T-cell (primary cell): ENCODE results near the gene SPATS2L. TPM values are rescaled to one million over a fixed set of nuclear protein-coding genes. Genes with fewer than 3 reads are reported as not detected.

ENCODE experiments used
- ATAC-seq, 4 experiments: fragments of 200-7000 bp in 3 of 4; fragments of 150-1000 bp in 1 of 4; cut with Tn5 transposase; replicated peaks in 1 of 4; 1 replicate in 3 of 4; 2 replicates in 1 of 4; pipeline ENCODE4 v1.10.0; 2021; ENCODE audit warnings: moderate library complexity in 3 of 4, mild to moderate bottlenecking in 2 of 4, moderate number of reproducible peaks in 1 of 4
- CTCF ChIA-PET, 2 donors: fragments of 300-600 bp; sonication (Branson Sonifier 250); formaldehyde crosslinking; loops; one replicate each; lab custom pipeline; 2022; ENCODE audit warnings: antibody characterized with exemption in 2 of 2; lab: Charles Lee
- POLR2A ChIA-PET, 2 donors: fragments of 300-600 bp; sonication (Branson Sonifier 250); formaldehyde crosslinking; loops; one replicate each; lab custom pipeline; 2022; ENCODE audit warnings: antibody characterized with exemption in 2 of 2; lab: Charles Lee
- DNase-seq, 35 experiments: peaks; one replicate each; pipeline versions ENCODE4 v3.0.0 to v3.0.0-alpha.2; 2013 to 2023
- H3K27ac ChIP-seq: one replicate; pipeline ENCODE4 v1.5.1; 2013; ENCODE audit warnings: low read length
- H3K27me3 ChIP-seq, 2 experiments: replicated peaks in 1 of 2; 1 replicate in 1 of 2; 2 replicates in 1 of 2; pipeline versions ENCODE4 v1.6.1 to v1.7.0; 2013; ENCODE audit warnings: low read length in 1 of 2, mixed read lengths in 1 of 2; ENCODE audit not compliant: control insufficient read depth in 2 of 2, insufficient read depth in 2 of 2; ENCODE audit errors: extremely low read depth in 1 of 2
- H3K36me3 ChIP-seq, 2 donors: 1 replicate in 1 of 2; 2 replicates in 1 of 2; pipeline versions ENCODE4 v1.6.1 to v1.7.0; 2013; ENCODE audit warnings: low read length in 1 of 2; ENCODE audit not compliant: control insufficient read depth in 2 of 2, insufficient read depth in 1 of 2; ENCODE audit errors: extremely low read depth in 1 of 2
- H3K4me1 ChIP-seq, 2 experiments: 1 replicate in 1 of 2; 2 replicates in 1 of 2; pipeline versions ENCODE4 v1.6.1 to v1.7.0; 2013; ENCODE audit warnings: low read length in 2 of 2, mixed read lengths in 1 of 2; ENCODE audit not compliant: insufficient read depth in 2 of 2, control insufficient read depth in 1 of 2; ENCODE audit errors: extremely low read depth in 1 of 2
- H3K4me3 ChIP-seq, 2 donors: 1 replicate in 1 of 2; 2 replicates in 1 of 2; pipeline versions ENCODE4 v1.5.1 to v1.7.0; 2013; ENCODE audit warnings: mild to moderate bottlenecking in 2 of 2, low read length in 1 of 2, moderate library complexity in 1 of 2; ENCODE audit not compliant: control insufficient read depth in 1 of 2; ENCODE audit errors: extremely low read depth in 1 of 2
- H3K9me3 ChIP-seq: 2 replicates; pipeline ENCODE4 v1.7.0; 2013
- H3K27ac Mint-ChIP-seq, 2 donors: one replicate each; pipeline ENCODE4 v1.8.0; 2020 to 2021; ENCODE audit warnings: mild to moderate bottlenecking in 2 of 2, mixed read lengths in 2 of 2
- H3K27me3 Mint-ChIP-seq, 2 donors: one replicate each; pipeline ENCODE4 v1.8.0; 2021 to 2022; ENCODE audit warnings: mixed read lengths in 2 of 2
- H3K36me3 Mint-ChIP-seq: one replicate; pipeline ENCODE4 v1.8.0; 2021; ENCODE audit warnings: mixed read lengths
- H3K4me1 Mint-ChIP-seq, 3 donors: one replicate each; pipeline ENCODE4 v1.8.0; 2020 to 2022; ENCODE audit warnings: mixed read lengths in 3 of 3, mild to moderate bottlenecking in 1 of 3
- H3K4me3 Mint-ChIP-seq, 3 donors: one replicate each; pipeline ENCODE4 v1.8.0; 2020 to 2022; ENCODE audit warnings: mild to moderate bottlenecking in 3 of 3, mixed read lengths in 3 of 3, moderate library complexity in 3 of 3
- H3K9me3 Mint-ChIP-seq, 3 donors: one replicate each; pipeline ENCODE4 v1.8.0; 2020 to 2022; ENCODE audit warnings: mixed read lengths in 3 of 3
- WGBS: methylation state at CpG from one replicate; pipeline ENCODE4 v1.1.5; 2013; ENCODE audit warnings: missing lambda C conversion rate; ENCODE audit not compliant: insufficient coverage; 5-methylcytosine and 5-hydroxymethylcytosine counted together
- total RNA-seq, 35 experiments: library from RNA in 6 of 35; stranded (reverse) in 6 of 35; fragments of 120-200 nt in 1 of 35; gene quantifications; one replicate each; pipeline versions ENCODE4 v1.2.1 to v1.2.4 and lab custom pipeline; 2013 to 2026

Gene SPATS2L
- total RNA-seq, 5 donors from 2014 or later (not counting 1 experiment from before 2014, with no cell fraction given): 5.4 to 9.3 (median 5.9) TPM

DNA sequence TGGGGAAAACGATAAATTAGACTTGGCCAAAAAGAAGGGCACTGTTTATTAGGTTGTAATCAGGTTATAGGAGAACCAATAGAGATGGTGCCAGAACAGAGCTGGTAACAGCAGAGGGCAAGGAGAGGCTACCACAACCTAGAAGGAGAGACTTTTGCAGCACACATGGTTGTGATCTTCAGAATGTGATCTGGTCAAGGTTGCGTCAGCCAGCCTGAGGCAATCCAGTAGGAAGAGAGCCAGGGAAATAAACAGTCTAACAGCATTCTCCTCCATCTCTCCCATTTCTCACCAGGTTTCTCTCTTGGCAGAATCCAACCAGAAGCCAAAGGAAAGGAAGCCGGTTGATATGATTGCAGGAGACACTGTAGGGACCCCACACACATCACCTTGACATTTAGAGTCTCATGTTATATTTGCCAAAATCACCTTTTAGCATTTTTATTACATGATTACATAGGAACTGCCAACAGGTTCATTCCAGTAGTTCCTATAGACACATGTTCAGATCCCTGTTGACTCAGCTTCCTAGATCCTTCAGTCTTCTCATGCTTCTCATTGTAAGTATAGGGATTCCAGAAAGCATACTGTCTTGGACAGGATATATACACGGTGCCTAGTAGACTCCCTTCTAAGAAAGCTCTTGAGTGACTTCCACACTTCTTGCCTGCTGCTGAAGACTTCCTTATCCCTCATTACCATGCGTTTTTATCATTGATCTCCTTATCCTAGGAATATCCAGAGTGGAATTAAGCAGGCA lies 17.6 kb upstream of the SPATS2L start:
- H3K4me1 Mint-ChIP-seq: no peaks in the 10 kb centered on the region
- peaks cover 3% of the 10 kb centered on the region for H3K36me3 Mint-ChIP-seq
- no peak for ATAC-seq
- Histone ChIP-seq H3K36me3 (no peaks in the 10 kb centered on the region), H3K4me1 (no peaks in the 10 kb centered on the region), H3K27me3 (peaks cover 0 to 3% of the 10 kb centered on the region in 2 experiments), H3K4me3 (no peak overlapping the region), H3K27ac (no peak overlapping the region), H3K9me3 (no peaks in the 10 kb centered on the region)
- DNase-seq: no peak
- ChIA-PET POLR2A (no interaction called here), CTCF (interaction anchor here in 1 of 2 donors (0.6 kb wide), 1 partner anchor 45 kb away, joined by 4 read pairs; no protein-coding TSS in a partner anchor)
- no peak overlapping the region for H3K27ac Mint-ChIP-seq
- no peaks in the 10 kb centered on the region for H3K9me3 Mint-ChIP-seq
- no peak overlapping the region for H3K4me3 Mint-ChIP-seq
- 90% methylated on average over 2 of the region's 5 CpGs for WGBS
- H3K27me3 Mint-ChIP-seq: peaks cover 20 to 23% of the 10 kb centered on the region in 2 donors

DNA sequence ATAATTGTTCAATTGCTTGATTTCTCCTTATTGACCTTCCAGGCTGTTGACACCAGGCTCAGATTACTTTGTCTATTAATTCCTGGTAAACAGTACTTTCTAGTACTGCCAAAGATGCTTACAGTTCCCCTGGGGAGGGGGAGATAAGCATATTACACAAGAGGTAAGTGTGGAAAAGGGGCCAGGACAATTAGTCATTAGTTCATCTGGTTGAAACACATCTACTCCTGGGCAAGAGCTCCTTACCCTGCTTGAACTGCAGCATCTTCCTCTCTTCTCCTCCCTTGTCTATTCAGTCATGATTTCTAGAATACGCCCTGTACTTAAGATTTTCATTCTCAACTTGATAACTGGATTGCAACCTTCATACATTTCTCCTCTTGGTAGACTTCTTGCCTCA lies 10.4 kb upstream of the SPATS2L start:
- no peaks in the 10 kb centered on the region for H3K4me1 ChIP-seq
- no peaks in the 10 kb centered on the region for H3K9me3 ChIP-seq
- Mint-ChIP-seq H3K36me3 (no peaks in the 10 kb centered on the region), H3K27me3 (peaks cover 0 to 4% of the 10 kb centered on the region in 2 donors), H3K4me1 (no peaks in the 10 kb centered on the region), H3K4me3 (no peak overlapping the region), H3K9me3 (no peaks in the 10 kb centered on the region), H3K27ac (no peak overlapping the region)
- H3K27ac ChIP-seq: no peak overlapping the region
- DNase-seq (no peak), ATAC-seq (no peak)
- ChIA-PET CTCF (no interaction called here), POLR2A (no interaction called here)
- no peaks in the 10 kb centered on the region for H3K27me3 ChIP-seq
- 100% methylated on average over 1 of the region's 1 CpG for WGBS
- H3K4me3 ChIP-seq: no peak overlapping the region
- no peaks in the 10 kb centered on the region for H3K36me3 ChIP-seq

DNA sequence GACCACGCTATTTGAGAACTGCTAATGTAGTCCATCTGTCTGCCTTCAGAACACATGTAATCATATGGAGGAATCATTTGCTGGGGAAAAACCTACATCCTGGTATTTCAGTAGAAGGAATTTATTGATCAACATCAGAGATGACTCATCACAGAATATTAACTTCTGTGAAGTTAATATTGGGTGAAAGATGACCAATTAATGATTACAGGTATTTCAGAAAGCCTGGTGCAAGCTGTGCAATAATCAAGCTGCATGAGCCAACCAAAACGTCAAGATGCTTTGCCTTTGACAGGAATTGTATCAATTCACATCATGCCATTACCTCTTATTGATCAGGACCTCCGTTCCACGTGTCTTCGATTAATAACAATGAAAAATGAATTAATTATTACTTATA lies 9.4 kb upstream of the SPATS2L start:
- Mint-ChIP-seq H3K36me3 (no peaks in the 10 kb centered on the region), H3K4me3 (no peak overlapping the region), H3K9me3 (no peaks in the 10 kb centered on the region), H3K4me1 (no peaks in the 10 kb centered on the region), H3K27me3 (peaks cover 0 to 1% of the 10 kb centered on the region in 2 donors), H3K27ac (no peak overlapping the region)
- ATAC-seq (no peak), DNase-seq (no peak)
- Histone ChIP-seq H3K27me3 (no peaks in the 10 kb centered on the region), H3K4me1 (no peaks in the 10 kb centered on the region), H3K4me3 (no peak overlapping the region), H3K27ac (no peak overlapping the region), H3K9me3 (no peaks in the 10 kb centered on the region), H3K36me3 (no peaks in the 10 kb centered on the region)
- CTCF ChIA-PET: no interaction called here
- POLR2A ChIA-PET: no interaction called here
- no CpG with 5 or more reads among the region's 5 CpGs for WGBS

DNA sequence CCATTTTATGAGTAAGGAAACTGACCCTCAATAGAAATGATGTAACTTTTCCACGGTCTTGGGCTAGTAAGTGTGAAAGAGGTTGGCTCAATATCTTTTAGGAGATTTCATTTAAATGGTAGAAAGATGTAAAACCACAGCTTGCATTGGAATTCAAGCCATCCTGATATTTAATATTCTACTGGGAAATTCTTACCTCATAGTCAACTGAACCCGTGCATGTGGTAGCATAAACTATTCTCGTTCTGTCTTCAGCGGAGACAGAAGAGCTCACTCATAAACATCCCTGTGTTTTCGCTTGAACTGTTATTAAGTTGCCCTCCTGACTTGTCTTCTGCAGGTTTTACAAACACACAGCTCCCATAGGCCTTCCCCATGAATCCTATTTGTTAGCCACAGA lies 8.5 kb upstream of the SPATS2L start:
- DNase-seq: no peak
- Histone ChIP-seq H3K4me3 (no peak overlapping the region), H3K36me3 (no peaks in the 10 kb centered on the region), H3K27ac (no peak overlapping the region), H3K9me3 (no peaks in the 10 kb centered on the region), H3K4me1 (no peaks in the 10 kb centered on the region), H3K27me3 (peaks cover 0 to 1% of the 10 kb centered on the region in 2 experiments)
- 98% methylated on average over 4 of the region's 5 CpGs for WGBS
- ChIA-PET CTCF (interaction anchor here in 1 of 2 donors (0.6 kb wide), 1 partner anchor 18 kb away, joined by 3 read pairs; no protein-coding TSS in a partner anchor), POLR2A (no interaction called here)
- no peaks in the 10 kb centered on the region for H3K36me3 Mint-ChIP-seq
- no peak overlapping the region for H3K4me3 Mint-ChIP-seq
- ATAC-seq: no peak
- H3K27me3 Mint-ChIP-seq: peaks cover 1 to 4% of the 10 kb centered on the region in 2 donors
- no peaks in the 10 kb centered on the region for H3K4me1 Mint-ChIP-seq
- no peaks in the 10 kb centered on the region for H3K9me3 Mint-ChIP-seq
- H3K27ac Mint-ChIP-seq: no peak overlapping the region

DNA sequence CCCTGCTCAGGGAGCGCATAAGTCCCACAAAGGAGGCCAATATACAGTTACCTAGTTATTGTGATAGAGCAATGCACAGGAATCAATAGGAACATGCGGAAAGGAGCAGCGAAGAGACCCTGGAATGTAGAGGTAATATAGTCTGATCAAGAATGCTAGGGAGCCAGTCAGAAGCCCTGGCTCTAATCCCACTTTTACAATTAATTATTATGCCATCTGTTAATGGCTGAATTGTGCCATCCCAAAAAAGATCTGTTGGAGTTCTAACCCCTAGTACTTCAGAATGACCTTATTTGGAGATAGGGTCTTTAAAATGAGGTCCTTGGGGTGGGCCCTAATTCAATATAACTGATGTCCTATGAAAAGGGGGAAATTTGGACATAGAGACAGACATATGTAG lies 7.7 kb upstream of the SPATS2L start:
- no peaks in the 10 kb centered on the region for H3K4me1 Mint-ChIP-seq
- ATAC-seq (no peak), DNase-seq (no peak)
- H3K27ac Mint-ChIP-seq: no peak overlapping the region
- H3K9me3 ChIP-seq: no peaks in the 10 kb centered on the region
- WGBS: 100% methylated on average over 1 of the region's 3 CpGs
- no peaks in the 10 kb centered on the region for H3K36me3 Mint-ChIP-seq
- H3K4me1 ChIP-seq: no peaks in the 10 kb centered on the region
- peaks cover 0 to 5% of the 10 kb centered on the region in 2 experiments for H3K27me3 ChIP-seq
- H3K36me3 ChIP-seq: no peaks in the 10 kb centered on the region
- H3K27me3 Mint-ChIP-seq: peaks cover 1 to 4% of the 10 kb centered on the region in 2 donors
- H3K4me3 ChIP-seq: no peak overlapping the region
- ChIA-PET CTCF (interaction anchor here in 1 of 2 donors (0.6 kb wide), 2 partner anchors 17 to 451 kb away, joined by 3 to 4 read pairs; no protein-coding TSS in a partner anchor), POLR2A (no interaction called here)
- H3K9me3 Mint-ChIP-seq: no peaks in the 10 kb centered on the region
- no peak overlapping the region for H3K27ac ChIP-seq
- H3K4me3 Mint-ChIP-seq: no peak overlapping the region

DNA sequence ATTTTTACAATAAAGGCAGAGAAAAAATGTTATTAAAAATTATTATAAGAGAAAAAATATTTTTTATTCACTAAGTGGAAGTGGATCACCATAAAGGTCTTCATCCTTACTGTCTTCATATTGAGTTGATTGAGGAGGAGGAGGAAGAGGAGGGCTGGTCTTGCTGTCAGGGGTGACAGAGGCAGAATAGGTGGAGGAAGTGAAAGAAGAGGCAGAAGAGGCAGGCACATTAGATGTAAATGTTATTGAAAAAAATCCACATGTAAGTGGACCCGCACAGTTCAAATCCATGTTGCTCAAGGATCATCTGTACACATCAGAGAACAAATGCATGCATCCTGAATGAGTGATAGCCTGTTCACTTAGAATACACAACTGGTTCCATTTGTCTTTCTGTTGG lies 6.4 kb upstream of the SPATS2L start:
- Histone ChIP-seq H3K36me3 (no peaks in the 10 kb centered on the region), H3K27ac (no peak overlapping the region), H3K4me3 (no peak overlapping the region), H3K9me3 (no peaks in the 10 kb centered on the region), H3K27me3 (peaks cover 0 to 5% of the 10 kb centered on the region in 2 experiments), H3K4me1 (no peaks in the 10 kb centered on the region)
- 89% methylated on average over 1 of the region's 1 CpG for WGBS
- Mint-ChIP-seq H3K4me1 (no peaks in the 10 kb centered on the region), H3K9me3 (no peaks in the 10 kb centered on the region), H3K36me3 (no peaks in the 10 kb centered on the region), H3K27me3 (peaks cover 1 to 4% of the 10 kb centered on the region in 2 donors), H3K4me3 (no peak overlapping the region), H3K27ac (no peak overlapping the region)
- DNase-seq (no peak), ATAC-seq (no peak)
- ChIA-PET POLR2A (no interaction called here), CTCF (no interaction called here)
